HG03060 (cell line): ENCODE data around the gene TOMM40L.
"Not testable (repeated sequence)": the region's sequence is repeated elsewhere in the genome, so short reads cannot be mapped to it uniquely, and the experiment has no call there.

Experiments used
- ATAC-seq: cut with Tn5 transposase; IDR thresholded peaks from one replicate; pipeline ENCODE4 v1.9.1; 2021; ENCODE audit warnings: low read depth, moderate number of reproducible peaks; ENCODE audit not compliant: unreplicated experiment

The TOMM40L gene

DNA sequence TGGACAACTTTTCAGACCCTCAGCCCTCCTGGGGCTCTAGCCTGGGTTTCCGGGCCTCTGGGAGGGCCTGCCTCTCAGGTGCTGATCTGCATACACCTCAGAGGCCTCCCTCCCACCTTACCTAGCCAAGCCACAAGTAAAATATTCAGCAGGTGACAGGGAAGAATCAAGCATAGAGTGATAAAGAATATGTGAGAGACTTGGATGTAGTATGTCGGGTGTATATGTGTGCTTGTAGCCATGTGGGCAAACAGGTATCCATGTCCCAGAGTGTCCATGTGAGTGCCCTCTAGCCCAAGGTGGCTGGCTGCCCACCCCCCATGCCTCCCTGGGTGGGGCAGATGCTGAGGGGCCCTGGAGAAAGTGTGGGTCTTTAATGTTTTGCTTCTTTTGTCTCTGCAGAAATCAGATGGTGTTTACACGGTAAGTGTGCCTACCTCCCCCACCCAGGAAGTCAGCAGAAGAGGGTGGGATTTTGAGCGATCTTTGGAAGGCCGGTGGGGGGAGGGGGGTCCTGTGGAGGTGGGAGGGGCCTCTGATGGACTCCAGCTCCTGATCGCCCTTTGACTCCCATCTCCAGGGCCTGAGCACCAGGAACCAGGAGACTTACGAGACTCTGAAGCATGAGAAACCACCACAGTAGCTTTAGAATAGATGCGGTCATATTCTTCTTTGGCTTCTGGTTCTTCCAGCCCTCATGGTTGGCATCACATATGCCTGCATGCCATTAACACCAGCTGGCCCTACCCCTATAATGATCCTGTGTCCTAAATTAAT, 7.4 kb upstream of the TOMM40L start:
- no peak for ATAC-seq

DNA sequence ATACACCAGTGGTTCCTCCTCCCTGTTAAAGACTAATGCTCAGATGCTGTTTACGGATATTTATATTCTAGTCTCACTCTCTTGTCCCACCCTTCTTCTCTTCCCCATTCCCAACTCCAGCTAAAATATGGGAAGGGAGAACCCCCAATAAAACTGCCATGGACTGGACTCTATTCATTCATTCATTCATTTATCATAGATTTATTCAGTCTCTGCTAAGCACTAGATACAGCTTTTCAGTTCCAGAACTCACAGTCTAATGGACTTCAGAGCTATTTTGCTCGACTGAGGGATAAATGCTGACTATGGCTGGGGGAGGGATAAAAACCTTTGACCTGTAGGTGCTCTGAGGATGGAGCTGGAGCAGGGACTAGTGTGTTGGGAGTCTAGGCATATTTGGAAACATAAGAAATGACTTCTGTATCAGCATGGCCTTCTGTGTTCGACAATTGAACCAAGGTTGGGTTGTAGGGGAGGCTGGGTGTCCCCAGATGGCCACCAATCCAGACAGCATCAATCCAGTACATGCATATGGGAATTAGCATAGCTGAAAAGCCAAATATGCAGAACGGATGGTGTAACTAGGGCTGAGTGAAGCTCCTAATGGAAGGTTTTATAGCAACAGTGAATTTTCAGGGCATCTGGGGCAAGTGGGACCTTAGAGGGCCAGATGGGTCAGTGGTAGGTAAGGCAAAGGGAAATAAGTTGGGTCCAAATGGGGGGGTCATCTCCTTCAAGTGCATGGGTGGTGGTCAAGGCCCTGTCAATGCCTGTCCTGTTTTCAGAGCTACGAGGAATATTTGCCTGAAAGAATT, 6.6 kb upstream of the TOMM40L start:
- no peak for ATAC-seq

DNA sequence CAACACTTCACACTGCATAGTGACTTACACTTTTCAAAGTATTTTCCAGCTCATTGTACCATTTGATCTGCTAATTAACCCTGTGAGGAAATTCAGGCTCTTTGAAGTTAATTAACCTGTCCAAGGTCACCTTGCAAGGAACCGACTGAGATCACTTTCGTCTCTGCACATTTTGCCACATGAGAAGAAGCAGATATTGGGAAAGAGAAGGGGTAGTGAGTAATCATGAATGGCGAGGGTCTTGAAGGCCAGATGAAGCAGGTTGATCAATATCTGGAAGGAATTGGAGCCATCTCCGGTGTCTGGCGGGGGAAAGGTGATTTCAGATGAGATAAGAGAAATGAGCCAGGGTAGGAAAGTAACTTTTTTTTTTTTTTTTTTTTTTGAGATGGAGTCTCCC, 5.9 kb upstream of the TOMM40L start:
- ATAC-seq, result no peak

DNA sequence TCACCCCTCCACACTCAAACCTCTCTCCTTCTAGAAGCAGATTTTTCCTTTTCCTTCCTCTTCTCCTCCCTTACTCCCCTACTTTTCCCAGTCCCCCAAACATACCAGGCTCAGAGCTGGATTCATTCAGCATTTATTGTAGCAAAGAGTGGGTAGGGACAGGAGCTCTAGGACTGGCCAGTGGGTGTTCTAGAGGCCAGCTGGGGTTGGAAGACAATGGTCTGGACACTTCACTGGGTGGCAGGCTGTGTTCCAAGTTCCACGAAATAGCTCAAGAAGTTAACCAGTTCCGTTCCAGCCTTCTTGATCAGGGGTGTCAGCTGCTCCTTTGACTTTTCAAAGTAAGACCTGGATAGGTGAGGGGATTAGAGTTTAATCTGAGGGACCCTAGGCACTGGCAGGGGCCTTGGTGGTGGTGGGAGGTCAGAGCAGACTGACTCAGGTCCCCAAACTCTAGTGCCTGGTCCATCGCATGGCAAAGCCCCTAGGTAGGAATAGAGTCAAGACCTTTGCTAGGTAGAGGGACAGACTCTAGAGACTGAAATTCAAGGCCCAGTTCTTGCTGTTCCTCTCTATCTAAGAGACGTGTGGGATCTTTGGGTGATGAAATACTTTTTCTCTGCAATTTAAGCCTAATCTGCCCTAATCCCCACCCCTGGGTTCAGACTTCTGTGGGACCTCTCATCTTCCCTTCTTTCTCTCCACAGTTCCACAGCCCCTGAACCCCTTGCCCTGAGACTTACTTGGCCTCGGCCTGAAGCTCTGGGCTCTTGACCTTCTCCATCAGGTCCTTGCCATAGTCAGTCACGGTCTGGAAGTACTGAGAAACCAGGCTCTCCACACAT, 3.5 kb upstream of the TOMM40L start:
- ATAC-seq, result no peak

DNA sequence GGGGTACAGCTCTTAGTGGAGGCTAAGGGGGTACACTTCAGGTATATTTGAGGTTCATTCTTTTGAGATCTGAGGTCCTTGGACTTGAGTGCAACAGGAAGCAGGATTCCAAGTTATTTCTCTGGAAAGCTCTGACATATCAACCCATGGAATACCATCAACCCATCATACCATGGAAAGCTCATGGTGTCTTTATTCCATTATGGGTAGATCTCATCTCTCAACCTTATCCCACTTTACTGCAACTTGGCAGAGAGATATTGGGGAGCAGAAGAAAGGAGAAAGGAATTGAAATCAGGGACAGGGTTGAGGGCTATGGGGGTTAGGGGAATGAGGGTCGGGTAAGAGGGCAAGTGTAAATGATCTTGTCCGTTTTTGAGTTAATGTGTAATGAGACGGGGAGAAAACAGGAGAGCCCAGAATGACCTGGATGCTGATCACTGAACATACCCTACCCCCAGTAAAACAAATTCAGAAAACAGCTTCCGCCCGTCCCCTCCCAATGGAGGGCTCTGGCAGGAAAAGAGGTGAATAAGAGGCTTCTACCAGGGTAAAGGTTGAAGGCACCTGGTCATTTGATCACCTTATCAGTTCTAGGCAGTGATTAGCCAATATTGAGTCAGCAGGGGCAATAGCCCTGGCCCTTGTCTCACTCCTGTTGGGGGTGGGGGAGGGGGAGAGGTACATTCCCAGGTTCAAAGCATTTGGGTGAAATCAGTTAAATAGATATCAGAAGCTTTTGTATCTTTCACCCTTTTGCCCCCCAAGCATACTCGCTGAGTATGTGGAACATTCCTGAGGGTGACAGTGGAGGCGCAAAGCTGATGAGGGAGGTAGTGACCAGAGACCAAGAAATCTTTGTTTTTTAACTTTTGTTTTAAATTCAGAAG, 1.8 kb upstream of the TOMM40L start:
- no peak for ATAC-seq

DNA sequence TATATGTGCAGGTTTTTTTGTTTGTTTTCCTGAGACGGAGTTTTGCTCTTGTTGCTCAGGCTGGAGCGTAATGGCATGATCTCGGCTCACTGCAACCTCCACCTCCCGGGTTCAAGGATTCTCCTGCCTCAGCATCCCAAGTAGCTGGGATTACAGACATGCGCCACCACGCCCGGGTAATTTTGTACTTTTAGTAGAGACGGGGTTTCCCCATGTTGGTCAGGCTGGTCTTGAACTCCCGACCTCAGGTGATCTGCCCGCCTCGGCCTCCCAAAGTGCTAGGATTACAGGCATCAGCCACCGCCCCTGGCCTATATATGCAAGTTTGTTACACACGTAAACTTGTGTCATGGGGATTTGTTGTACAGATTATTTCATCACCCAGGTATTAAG, 1.2 kb upstream of the TOMM40L start:
- ATAC-seq, result not testable (repeated sequence)

DNA sequence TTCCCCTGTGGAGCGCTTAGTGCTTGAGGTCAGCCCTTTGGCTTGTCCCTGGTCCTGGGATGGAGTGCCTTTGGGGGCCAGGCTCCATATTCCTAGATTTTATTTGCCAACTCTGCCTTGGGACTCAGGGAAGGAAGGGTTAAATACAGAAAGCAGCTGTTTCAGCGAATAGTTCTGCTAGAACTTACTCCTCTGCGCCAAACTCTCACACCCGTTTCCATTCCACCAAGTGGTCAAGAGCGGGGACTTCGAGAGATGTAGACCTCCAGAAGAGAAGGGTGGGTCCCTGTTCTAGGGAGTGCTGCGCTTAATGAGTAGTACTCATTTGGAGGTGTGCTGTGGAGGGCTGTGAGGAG, 704 bp upstream of the TOMM40L start:
- ATAC-seq, result no peak

DNA sequence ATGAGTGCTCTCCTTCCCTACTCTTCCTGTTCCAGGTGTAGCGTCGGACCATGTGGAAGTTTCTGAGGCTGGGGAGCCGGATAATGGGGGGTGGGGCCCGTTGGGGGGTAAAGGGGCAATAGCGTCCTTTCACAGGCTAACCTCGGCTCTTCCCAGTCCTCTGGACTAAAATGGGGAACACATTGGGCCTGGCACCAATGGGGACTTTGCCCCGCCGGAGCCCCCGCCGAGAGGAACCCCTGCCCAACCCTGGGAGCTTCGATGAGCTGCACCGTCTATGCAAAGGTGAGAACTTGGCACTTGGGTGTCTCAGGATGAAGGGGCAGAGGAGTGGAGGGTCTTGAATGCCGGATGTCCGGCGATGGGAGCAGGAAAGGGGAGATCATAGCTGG, 456 bp downstream of the TOMM40L start:
- no peak for ATAC-seq

DNA sequence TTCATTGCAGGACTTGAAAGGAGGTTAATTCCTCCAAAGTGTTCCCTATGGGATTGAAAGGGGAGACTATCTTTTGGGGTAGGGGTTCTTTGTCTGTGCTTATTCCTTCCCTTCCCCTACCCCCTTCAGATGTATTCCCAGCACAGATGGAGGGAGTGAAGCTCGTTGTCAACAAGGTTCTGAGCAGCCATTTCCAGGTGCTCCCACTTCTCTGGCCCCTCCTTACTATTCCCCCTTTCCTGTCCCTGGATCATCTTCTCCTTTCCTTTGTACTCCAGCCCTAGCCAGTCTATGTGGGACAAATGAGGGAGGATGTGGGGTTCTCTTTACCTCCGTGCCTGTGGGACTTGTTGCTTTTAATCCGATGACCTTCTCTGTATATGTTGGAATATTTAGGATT, 899 bp downstream of the TOMM40L start:
- ATAC-seq, result no peak

DNA sequence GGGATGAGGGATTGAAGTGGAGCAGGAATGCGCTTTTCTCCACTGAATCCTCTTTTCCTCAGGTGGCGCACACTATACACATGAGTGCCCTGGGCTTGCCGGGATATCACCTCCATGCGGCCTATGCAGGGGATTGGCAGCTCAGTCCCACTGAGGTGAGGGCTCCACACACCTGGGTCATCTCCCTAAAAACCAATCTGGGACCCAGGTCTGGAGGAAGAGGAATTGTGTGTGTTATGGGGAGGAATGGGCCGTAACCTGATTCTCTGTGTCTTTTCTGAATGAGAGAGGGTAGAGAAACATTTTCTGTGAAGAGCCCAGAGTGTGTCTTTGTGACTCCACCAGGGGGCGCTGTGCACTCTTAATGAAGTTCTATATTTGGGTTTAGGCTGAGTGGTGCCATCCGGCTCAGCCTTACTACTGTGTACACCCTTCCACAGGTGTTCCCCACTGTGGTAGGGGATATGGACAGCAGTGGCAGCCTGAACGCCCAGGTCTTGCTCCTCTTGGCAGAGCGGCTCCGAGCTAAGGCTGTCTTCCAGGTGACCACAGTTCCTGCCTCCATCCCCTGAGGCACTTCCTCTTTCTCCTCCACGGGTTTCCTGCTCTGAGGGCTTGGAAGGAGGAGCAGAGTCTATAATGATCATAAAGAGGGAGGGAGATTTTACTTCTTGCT, 1.5 kb downstream of the TOMM40L start:
- ATAC-seq, result no peak

DNA sequence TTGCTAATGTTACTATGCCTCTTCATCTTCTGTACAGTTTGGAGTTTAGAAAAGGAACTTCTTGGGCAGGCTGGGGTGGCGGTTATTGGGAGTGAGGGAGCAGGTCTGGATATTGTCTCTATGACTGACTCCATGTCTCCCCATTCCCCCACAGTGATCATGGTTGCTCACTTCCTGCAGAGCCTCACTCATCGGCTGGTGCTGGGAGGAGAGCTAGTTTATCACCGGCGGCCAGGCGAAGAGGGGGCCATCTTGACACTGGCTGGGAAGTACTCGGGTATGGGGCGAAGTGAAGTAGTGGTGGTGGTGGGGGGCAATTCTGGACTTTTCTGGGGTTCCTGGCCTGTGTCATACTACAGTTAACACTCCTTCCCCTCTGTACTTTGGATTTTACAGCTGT, 2.2 kb downstream of the TOMM40L start:
- no peak for ATAC-seq

DNA sequence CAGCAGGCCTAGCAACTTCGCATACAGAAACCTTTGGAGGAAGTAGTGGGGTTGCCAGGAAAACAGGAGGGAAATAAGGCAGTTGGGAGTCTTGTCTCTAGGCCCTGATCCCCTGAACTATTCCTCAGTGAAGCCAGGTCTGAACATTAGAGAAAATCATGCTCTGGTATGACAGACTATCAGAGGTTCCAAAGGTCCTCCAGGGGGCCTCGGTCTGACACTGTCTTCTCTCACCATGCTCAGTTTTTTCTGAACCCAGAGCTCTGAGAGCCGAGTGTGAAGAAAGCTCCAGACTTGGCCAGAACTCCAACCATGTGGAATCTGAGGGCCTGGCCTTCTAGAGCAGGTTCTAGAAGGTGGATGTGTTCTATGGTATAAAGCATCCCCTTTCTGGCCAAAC, 4.0 kb downstream of the TOMM40L start:
- no peak for ATAC-seq

DNA sequence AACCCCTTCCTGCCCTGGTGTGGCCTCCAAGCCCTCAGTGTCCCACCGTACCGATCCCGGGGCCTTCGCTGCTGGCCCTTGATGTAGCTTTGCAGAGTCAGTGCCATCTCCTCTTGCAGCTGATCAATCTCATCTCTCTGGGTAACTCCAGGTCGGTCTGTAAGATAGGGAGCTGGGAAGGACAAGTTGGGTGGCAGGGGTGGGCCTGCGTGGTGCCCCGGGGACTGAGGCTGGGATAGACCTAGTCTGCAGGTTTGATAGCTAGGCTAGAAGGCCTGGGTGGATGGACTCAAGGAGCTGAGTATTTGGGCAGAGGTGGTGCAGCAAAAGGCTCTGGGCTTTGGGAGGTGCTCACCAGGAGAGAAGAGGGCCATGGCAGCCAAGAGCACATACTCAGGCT, 4.9 kb downstream of the TOMM40L start:
- ATAC-seq, result no peak

DNA sequence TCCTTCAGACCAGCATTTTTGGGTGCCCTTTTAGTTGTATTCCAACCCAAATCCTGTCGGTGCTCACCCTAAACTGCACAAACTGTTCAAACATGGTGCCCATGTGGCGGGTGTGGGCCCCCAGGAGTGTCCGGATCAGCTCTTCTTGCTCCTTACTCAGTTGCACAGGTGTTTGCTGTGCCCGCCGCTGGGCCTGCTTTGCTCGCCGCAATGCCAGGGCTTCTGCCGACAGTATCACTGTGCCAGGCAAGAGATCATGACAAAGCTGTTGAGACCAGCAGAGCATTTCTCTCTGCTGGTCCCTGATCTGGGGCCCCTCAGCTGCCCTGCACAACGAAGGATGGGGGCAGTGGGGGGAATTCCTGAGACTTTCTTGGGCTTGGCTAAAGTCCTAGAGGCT, 7.2 kb downstream of the TOMM40L start:
- no peak for ATAC-seq

DNA sequence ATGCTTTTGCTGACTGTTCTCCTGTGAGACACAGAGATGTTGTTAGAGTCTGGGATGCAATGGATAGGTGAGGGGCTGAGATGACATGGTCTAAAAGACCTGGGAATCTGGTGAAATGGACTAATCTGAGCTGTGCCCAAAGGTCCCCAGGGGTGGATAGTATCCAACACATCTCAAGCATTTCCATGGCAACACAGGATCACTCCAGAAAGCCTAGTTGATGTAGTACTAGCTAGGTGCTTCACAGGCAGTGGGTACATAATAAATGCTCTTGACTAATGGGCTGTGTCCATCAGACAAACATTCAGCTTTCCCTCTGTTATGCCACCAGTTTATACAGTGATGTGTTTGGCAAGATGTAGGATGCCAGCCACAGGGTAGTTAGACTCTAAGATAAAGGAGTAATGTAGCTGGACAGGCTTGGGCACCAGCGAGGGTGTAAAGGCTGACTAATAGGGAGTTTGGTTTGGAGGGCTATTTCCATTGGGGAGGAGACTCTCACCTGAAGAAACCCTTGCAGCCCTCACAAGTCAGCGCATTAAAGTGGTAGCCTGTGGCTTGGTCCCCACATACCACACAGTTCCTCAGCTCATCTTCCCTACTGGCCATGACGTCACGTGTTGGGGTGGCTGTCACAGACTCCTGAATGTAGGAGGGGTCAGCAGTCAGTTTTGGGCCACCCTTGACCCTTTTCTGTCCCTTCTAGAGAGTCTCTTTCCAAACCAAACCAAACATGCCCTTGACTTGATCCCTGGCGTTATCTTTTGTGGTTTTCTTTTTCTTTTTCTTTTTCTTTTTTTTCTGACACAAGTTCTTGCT, 10.3 kb downstream of the TOMM40L start:
- ATAC-seq, result no peak

DNA sequence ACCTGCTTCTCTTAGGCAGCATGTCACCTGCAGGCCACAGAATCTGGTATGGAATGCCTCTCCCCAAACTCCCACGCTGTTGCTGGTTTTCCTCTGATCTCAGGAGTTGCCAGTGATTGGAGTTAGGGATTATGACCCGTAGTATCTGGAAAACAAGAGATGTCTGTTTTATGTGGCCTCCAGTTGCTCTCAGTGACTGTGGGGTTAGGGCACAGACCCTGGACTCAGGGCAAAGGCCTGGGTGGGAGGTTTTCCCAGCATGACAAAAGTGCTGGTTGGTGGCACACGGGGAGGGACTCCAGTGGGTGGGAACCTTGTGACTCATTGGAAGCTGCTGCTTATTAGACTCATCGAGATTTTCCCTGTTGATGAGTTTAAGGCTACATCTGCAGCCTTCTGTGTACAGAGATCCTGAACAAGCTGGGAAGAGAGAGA, 12.2 kb downstream of the TOMM40L start, which contains the start of gene NR1I3:
NR1I3 (minus strand) TSS at position 165 of the 435 bp plus-strand sequence. CDS start 1,638 bp downstream, outside the sequence.
- ATAC-seq, result no peak

DNA sequence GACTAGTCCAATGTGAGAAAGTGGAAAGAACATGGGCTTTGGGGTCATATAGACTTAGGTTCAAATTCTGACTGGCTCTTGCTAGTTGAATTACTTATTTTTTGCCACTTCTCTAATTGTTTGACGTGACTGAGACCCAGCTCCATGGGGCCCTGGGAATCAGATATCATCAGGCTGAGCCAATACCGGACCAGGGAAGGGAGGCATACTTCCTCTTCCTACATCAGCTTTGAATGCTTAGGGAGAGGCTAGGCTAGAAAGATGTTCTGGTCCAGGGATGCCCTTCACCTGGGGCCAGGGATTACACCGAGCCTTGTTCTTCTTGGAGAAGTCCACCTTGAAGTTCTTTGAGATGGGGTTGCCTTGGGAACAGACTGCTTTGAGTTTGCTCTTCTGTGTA, 15.8 kb downstream of the TOMM40L start:
- ATAC-seq, result no peak

DNA sequence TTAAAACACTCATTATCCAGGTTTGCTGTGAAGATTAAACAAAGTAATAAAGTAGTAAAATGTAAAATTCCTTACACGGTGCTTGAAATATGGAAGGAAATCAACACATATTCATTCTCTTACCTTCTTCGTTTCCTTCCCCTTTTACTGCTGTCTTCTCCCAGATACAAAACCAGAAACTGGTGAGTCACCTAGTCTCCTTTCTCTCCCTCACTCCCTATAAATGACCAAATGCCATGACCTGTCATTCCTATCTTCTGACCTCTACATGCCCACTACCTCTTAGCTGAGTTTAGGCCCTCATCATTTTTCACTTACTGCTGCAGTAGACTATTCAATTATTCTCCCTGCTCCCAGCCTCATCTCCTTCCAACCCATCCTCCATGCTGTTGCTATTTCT, 16.5 kb downstream of the TOMM40L start:
- ATAC-seq, result no peak

DNA sequence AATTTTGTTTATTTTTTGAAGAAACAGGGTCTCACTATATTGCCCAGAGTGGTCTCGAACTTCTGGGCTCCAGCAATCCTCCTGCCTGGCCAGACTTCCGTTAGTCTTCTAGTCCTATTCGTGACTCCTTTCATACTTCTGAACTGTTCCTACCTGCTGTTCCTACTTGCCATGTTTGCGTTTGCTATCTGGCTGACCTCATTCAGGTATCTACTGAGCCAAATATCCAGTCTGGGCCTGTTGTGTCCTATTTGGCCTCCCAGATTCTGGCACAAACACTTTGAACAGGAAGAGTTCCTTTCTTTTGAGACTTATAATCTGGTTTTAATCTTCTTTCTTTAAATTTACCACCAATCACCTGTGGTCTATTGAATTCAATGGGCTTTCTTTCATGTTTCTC, 19.0 kb downstream of the TOMM40L start:
- ATAC-seq, result no peak
